GM18502 (cell line): ENCODE data around the gene GALNT13.

Experiments
- ATAC-seq: cut with Tn5 transposase; IDR thresholded peaks from one replicate; pipeline ENCODE4 v1.9.1; 2021; ENCODE audit warnings: mild to moderate bottlenecking; ENCODE audit not compliant: unreplicated experiment, poor library complexity

Gene GALNT13

GRCh38 chr2:153940511-153940910 lies 68.8 kb downstream of the GALNT13 start:
- ATAC-seq: no peak

DNA sequence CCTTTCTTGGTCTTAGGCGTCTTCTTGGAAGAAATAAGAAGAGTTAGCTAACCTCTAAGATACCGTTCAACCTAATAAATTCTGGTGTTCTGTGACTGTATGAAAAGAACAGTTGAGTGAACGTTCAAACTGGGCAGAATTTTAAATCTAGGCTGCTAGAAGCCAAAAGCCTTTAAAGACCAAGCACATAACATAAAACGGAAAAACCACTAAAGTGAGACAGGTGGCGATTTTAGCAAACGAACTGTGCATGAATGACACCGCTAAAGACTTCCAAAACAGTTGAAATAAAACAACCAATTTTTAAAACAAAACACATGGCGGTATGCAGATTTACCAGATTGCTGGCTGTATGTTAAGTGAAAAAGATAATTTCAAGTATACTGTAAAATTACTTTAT lies 73.1 kb downstream of the GALNT13 start:
- no peak for ATAC-seq

DNA sequence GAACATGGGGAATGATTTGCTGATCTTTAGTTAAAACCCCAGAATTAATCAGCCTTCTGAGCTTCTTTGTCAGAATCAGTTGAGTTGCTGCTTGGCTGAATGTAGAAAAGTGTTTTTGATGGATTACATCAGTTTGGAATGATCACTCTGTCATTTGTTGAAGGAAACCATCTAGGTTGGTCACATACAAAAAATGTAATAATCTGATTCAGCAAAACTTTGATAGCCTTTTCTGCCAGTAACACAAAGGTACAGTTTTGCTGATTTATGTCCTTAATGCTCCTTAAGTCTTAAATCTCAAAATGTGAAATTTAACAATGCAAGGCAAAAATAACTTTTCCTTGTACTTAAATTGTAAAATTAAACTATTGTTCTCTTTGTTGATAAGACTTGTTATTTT lies 74.3 kb downstream of the GALNT13 start:
- no peak for ATAC-seq

- ATAC-seq: no peak
These were observed 82.0 kb downstream of the GALNT13 start for GRCh38 chr2:153953761-153954160.

DNA sequence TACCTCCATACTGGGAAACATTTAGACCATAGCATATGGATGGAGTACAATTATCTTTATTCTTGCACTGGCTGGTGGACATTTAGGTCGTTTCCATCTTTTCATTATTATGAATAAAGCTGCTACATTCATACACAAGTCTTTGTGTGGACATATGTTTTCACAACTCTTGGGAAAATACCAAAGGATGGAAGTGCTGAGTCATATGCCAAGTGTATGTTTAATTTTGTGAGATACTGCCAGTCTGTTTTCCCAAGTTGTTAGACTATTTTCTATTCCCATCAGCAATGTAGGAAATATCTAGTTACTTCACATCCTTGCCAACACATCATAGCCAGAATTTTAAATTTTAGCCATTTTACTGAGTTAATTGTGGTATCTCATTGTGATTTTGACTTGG lies 91.5 kb downstream of the GALNT13 start:
- ATAC-seq: no peak

GRCh38 chr2:153967248-153967973 lies 95.7 kb downstream of the GALNT13 start:
- ATAC-seq: no peak

GRCh38 chr2:153971250-153971649 lies 99.5 kb downstream of the GALNT13 start:
- ATAC-seq: no peak

GRCh38 chr2:153971855-153972254 lies 100.1 kb downstream of the GALNT13 start:
- ATAC-seq: no peak

DNA sequence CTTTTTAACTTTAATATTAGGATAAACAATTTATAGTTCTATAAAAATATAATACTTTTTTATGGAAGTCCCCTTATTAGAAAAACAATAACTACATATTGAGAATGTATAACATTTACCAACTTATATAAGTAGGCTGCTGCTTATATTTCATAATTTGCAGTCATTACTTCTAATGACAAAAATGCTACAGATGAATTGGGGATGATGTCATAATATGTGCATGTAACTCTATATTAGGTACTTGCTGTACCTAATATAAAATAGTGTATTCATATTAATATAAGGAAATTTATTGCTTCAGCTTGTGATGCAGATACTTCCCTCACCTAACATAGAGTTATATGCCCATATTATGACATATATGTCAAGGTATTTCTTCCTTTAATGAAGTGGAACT lies 100.7 kb downstream of the GALNT13 start:
- ATAC-seq: no peak

GRCh38 chr2:153986488-153987229 lies 114.9 kb downstream of the GALNT13 start:
- ATAC-seq: no peak

DNA sequence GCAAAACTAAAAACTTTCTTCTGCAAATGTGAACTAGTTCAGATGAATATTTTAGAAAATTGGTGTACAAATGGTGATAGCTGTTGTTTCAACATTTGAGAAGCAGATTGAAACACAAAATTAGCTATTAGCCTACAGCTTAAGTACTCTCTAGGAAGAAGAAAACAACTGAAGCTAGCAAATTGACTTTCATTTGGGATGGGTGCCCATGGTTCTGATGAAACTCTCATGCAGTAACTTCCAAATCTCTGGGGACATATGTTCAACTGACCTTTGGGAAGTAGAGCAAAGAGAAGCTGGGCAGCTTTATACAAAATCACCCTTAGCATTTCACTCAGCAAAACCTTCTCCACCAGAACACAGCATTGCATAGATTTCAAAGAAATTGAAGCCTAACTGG lies 119.0 kb downstream of the GALNT13 start:
- ATAC-seq: no peak

DNA sequence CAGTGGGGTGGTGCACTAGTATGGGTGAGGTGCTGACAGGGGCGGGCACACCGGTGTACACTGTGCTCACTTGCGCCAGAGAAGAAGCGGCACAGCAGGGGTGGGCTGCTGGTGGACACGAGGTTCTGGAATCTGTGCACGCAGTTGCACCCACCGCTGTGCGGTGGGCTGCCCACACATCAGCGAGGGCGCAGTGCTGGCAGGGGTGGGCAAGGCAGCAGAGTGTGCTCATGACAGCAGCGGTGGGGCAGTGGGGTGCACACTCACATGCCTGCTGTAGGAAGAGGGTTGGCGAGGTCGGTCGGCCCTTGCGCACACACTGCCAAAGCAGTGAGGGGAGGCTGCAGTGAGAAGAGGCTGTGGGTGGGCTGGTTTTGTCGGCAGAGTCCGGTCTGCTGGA lies 141.8 kb downstream of the GALNT13 start:
- ATAC-seq: no peak

GRCh38 chr2:154015233-154015632 lies 143.5 kb downstream of the GALNT13 start:
- no peak for ATAC-seq

DNA sequence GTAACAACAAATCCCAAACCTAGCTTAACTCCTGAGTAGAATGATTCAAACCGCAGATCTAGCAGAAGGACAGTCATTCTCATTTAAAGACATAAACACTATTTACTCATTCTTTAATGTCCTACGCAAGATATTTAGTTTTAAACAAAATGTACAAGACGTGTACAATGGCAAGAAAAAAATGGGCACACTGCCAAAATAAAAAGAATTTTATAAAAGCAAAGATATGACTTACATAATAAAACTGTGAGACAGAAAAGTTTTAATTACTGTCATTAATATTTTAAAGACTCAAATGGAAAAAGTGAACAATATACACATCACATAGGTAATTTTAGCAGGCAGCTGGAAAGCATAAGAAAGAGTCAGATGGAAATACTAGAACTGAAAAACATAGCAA lies 157.8 kb downstream of the GALNT13 start:
- ATAC-seq: no peak

DNA sequence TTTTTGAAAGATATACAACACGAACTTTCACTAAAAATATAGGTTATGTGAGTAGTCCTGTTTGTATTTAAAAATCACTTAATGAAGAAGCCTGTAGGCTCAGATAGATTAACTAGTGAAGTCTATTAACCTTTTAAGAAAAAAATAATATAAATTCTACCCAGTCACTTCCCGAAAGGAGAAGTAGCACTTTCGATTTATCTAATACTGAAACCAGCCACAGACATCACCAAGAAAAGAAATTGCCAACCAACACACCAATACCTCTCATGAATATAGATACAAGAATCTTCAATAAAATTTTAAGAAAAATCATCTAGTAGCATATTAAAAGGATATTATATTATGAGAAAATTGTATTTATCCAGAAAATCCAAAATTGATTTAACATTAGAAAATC lies 160.5 kb downstream of the GALNT13 start:
- ATAC-seq: peak; percentile 77

- ATAC-seq: no peak
These were observed 174.8 kb downstream of the GALNT13 start for GRCh38 chr2:154046493-154046892.

GRCh38 chr2:154048905-154049304 lies 177.2 kb downstream of the GALNT13 start:
- no peak for ATAC-seq

DNA sequence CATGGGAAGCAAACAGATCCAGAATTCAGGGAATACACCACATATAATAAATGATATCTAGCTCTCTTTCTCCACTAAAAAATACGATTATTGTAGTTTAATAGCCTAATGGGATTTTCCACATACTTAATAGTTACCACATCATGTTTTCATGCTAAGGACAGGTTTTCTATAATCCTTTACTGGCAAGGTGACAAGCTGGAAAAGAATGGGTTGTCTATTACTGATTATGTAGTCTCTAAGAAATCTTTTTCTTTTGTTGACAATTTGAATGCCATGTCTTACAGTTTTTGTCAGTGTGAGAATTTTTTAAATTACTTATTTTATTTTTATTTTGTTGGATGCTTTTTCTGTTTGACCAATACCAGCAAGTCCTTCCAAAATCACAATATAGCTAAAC lies 177.8 kb downstream of the GALNT13 start:
- ATAC-seq: no peak

DNA sequence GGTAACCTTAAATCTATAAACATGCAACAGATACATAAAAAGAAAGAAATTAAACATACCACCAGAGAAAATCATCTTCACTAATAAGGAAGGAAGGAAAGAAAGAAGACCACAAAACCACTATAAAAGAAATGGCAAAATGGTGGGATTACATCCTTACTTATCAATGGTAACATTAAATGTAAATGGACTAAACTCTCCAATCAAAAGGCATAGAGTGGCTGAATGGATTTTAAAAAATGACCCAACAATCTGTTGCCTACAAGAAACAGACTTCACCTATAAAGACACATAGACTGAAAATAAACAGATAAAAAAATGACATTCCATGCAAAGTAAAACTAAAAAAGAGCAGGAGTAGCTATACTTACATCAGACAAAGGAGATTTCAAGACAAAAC lies 195.4 kb downstream of the GALNT13 start:
- ATAC-seq: no peak

DNA sequence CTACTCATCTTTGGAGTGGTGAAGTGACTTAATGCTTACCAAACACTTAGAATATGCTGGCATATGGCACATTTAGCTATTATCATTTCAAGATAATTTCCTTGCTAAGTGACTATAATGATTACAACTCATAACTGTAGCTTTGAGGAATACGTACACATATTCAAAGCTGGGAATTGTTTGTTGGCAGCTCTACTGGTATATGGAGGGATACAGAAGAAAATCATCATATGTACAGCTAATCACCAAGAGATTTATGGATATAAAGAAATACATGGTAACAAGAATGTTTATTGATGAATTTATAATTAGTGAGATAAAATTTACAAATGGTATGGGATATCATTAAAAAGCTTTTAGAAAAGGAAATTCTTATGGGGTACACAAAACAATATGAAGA lies 207.2 kb downstream of the GALNT13 start:
- no peak for ATAC-seq

DNA sequence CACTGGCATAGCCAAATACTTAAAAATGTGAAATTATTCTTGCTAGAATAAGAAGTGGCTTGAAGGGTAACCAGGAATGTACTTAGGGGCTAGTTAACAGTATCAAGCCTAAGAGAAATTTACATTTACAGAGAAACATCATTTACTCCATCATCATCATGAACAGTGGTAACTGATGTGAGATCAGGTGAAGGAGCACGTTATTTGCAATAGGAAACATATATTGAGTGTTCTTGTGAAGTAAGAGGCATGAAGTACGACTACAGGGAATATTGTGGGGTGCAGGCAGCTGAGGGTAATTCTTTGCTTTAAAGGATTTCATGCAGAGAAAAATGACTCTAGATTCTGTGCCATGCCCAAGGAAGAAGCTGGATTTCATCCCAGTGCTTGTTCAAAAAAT lies 220.8 kb downstream of the GALNT13 start:
- ATAC-seq: no peak

GRCh38 chr2:154093856-154094255 lies 222.1 kb downstream of the GALNT13 start:
- ATAC-seq: no peak
